Liver (tissue), 9 donors: ENCODE measurements around the gene RPLP2. TPM values are rescaled to one million over a fixed set of nuclear protein-coding genes. Genes with fewer than 3 reads are reported as not detected.

Experiments
- DNase-seq: peaks from one replicate; pipeline ENCODE4 v3.0.0-alpha.2; 2017; ENCODE audit warnings: low spot score
- H3K27ac ChIP-seq, 2 donors: one replicate each; pipeline ENCODE4 v1.7.0; 2013; ENCODE audit warnings: inconsistent platforms in 2 of 2, low read length in 2 of 2, control low read depth in 1 of 2, low read depth in 1 of 2, mild to moderate bottlenecking in 1 of 2
- H3K27me3 ChIP-seq, 4 donors: one replicate each; pipeline versions ENCODE4 v1.6.1 to v1.7.0; 2013; ENCODE audit warnings: low read length in 3 of 4, inconsistent platforms in 1 of 4, mild to moderate bottlenecking in 1 of 4, moderate library complexity in 1 of 4; ENCODE audit not compliant: control insufficient read depth in 4 of 4, insufficient read depth in 4 of 4
- H3K36me3 ChIP-seq, 4 donors: one replicate each; pipeline versions ENCODE4 v1.6.1 to v1.7.0; 2013; ENCODE audit warnings: low read length in 3 of 4, mild to moderate bottlenecking in 3 of 4, low read depth in 1 of 4, moderate library complexity in 1 of 4; ENCODE audit not compliant: control insufficient read depth in 4 of 4, insufficient read depth in 3 of 4
- H3K4me1 ChIP-seq, 4 donors: one replicate each; pipeline versions ENCODE4 v1.6.1 to v1.7.0; 2013; ENCODE audit warnings: low read length in 3 of 4, mild to moderate bottlenecking in 3 of 4, moderate library complexity in 1 of 4; ENCODE audit not compliant: control insufficient read depth in 4 of 4, insufficient read depth in 4 of 4
- H3K4me3 ChIP-seq, 3 donors: one replicate each; pipeline versions ENCODE4 v1.6.1 to v1.7.0; 2013; ENCODE audit warnings: low read length in 3 of 3, control low read depth in 1 of 3, low read depth in 1 of 3, mild to moderate bottlenecking in 1 of 3
- H3K9ac ChIP-seq, 2 donors: one replicate each; pipeline ENCODE4 v1.7.0; 2013; ENCODE audit warnings: low read length in 2 of 2, mild to moderate bottlenecking in 2 of 2, moderate library complexity in 2 of 2, control low read depth in 1 of 2, low read depth in 1 of 2
- H3K9me3 ChIP-seq, 4 donors: one replicate each; pipeline versions ENCODE4 v1.6.1 to v1.7.0; 2013; ENCODE audit warnings: low read length in 3 of 4; ENCODE audit not compliant: control insufficient read depth in 4 of 4
- CTCF ChIP-seq: fragments of 150-350 bp; IDR thresholded peaks from 2 replicates; pipeline ENCODE4 v1.5.1; 2017; ENCODE audit warnings: improper control_type of control experiment, low read depth, low read length; ENCODE audit not compliant: missing input control
- EGR1 ChIP-seq, 2 donors: IDR thresholded peaks; 2 replicates each; pipeline ENCODE4 v1.6.1; 2016 to 2018; ENCODE audit warnings: antibody characterized with exemption in 2 of 2, low read depth in 2 of 2
- FOXA1 ChIP-seq: IDR thresholded peaks from 2 replicates; pipeline ENCODE4 v1.6.1; 2016; ENCODE audit warnings: antibody characterized with exemption
- GABPA ChIP-seq, 2 donors: IDR thresholded peaks in 1 of 2; conservative IDR thresholded peaks in 1 of 2; 2 replicates each; pipeline ENCODE4 v1.6.1; 2016; ENCODE audit warnings: antibody characterized with exemption in 2 of 2, mild to moderate bottlenecking in 1 of 2, moderate library complexity in 1 of 2
- HNF4A ChIP-seq, 2 donors: conservative IDR thresholded peaks; 2 replicates each; pipeline ENCODE4 v1.6.1; 2016; ENCODE audit warnings: antibody characterized with exemption in 2 of 2, mild to moderate bottlenecking in 2 of 2
- HNF4G ChIP-seq: IDR thresholded peaks from 2 replicates; pipeline ENCODE4 v1.6.1; 2016; ENCODE audit warnings: antibody characterized with exemption
- JUND ChIP-seq, 2 donors: IDR thresholded peaks; 2 replicates each; pipeline ENCODE4 v1.6.1; 2016; ENCODE audit warnings: antibody characterized with exemption in 2 of 2
- NR2F2 ChIP-seq: IDR thresholded peaks from 2 replicates; pipeline ENCODE4 v1.6.1; 2016; ENCODE audit warnings: antibody characterized with exemption
- RAD21 ChIP-seq, 2 donors: IDR thresholded peaks; 2 replicates each; pipeline ENCODE4 v1.6.1; 2016; ENCODE audit warnings: antibody characterized with exemption in 2 of 2, mild to moderate bottlenecking in 2 of 2
- RXRA ChIP-seq, 2 donors: IDR thresholded peaks; 2 replicates each; pipeline ENCODE4 v1.6.1; 2017 to 2018; ENCODE audit warnings: antibody characterized with exemption in 2 of 2, mild to moderate bottlenecking in 1 of 2
- TAF1 ChIP-seq: conservative IDR thresholded peaks from 2 replicates; pipeline ENCODE4 v1.6.1; 2016; ENCODE audit warnings: antibody characterized with exemption, mild to moderate bottlenecking
- YY1 ChIP-seq: IDR thresholded peaks from 2 replicates; pipeline ENCODE4 v1.6.1; 2016; ENCODE audit warnings: antibody characterized with exemption, mild to moderate bottlenecking
- WGBS: extraction: QIAGEN DNeasy Blood & Tissue Kit; methylation state at CpG from one replicate; pipeline ENCODE4 v1.1.7; 2013; 5-methylcytosine and 5-hydroxymethylcytosine counted together
- polyA plus RNA-seq, 2 donors: library from polyadenylated mRNA; stranded (reverse) in 1 of 2; unstranded in 1 of 2; fragments of 200-250 nt in 1 of 2; fragments of >200 nt in 1 of 2; fragmentation: Nextera tagmentation in 1 of 2; extraction: Ambion mirVana in 1 of 2; gene quantifications; one replicate each; pipeline versions ENCODE4 v1.2.1 to v1.2.3, GENCODE V29; 2013 to 2015
- total RNA-seq, 2 donors: library from RNA; depleted of rRNA; stranded (reverse); fragments of >200 nt; gene quantifications; one replicate each; pipeline ENCODE4 v1.2.3, GENCODE V29; 2014
- TF ChIP-seq, protein P1 (sequence below): IDR thresholded peaks from 2 replicates; pipeline ENCODE4 v1.6.1; 2016; ENCODE audit warnings: antibody characterized with exemption
- TF ChIP-seq, protein P2 (sequence below): IDR thresholded peaks from 2 replicates; pipeline ENCODE4 v1.6.1; 2016; ENCODE audit warnings: antibody characterized with exemption
- TF ChIP-seq, protein P3 (sequence below): IDR thresholded peaks from 2 replicates; pipeline ENCODE4 v1.6.1; 2016; ENCODE audit warnings: antibody characterized with exemption, mild to moderate bottlenecking
- TF ChIP-seq, protein P4 (sequence below): IDR thresholded peaks from 2 replicates; pipeline ENCODE4 v1.6.1; 2016; ENCODE audit warnings: antibody characterized with exemption
- donor health status: healthy.
- donor health status: healthy.
- donor health status: healthy.
- donor health status: healthy.
- donor health status: healthy.

The RPLP2 gene
- total and polyA plus RNA-seq, 4 donors, result 59.8 to 476 (median 285) TPM

DNA sequence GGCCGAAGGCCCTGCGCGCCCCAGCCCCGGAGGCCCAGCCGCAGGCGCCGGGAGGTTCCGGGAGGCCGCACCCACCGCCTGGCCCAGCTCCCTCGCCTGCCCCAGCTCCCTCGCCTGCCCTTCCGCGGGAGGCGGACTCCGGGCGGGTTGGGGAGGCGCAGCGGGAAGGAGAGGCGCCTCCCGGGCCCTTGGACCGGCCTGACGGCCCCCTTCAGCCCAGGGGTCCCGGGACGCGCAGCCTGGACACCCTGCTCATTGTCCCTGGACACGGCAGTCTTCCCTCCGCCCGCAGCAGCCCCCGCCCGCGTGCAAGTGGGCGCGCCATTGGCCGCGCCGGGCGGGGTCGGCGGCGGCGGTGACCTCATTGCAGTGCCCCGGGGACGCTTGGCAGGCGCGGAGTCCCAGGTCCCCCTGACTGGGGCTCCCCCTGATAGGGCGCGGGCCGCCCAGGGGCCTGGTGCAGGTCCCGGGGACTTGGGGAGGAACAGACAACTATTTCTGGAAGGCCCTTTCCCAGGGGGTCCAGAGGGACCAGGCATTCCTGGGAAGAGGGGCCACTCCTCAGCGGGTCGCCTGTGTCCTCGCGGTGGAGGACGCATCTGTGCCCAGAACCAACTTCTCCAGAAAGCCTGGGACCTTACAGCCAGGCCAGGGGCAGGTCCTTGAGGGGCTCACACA, 23.5 kb downstream of the RPLP2 start (continued):
- TF ChIP-seq CTCF, result no peak
- TF ChIP-seq EGR1 (IDR thresholded peaks at IDR 0.05; ENCODE audit: low read depth in 2 of 2), result no peak
- no peak for TF ChIP-seq RAD21 (IDR thresholded peaks at IDR 0.05)
- TF ChIP-seq, protein P1, sequence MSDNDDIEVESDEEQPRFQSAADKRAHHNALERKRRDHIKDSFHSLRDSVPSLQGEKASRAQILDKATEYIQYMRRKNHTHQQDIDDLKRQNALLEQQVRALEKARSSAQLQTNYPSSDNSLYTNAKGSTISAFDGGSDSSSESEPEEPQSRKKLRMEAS, result no peak

DNA sequence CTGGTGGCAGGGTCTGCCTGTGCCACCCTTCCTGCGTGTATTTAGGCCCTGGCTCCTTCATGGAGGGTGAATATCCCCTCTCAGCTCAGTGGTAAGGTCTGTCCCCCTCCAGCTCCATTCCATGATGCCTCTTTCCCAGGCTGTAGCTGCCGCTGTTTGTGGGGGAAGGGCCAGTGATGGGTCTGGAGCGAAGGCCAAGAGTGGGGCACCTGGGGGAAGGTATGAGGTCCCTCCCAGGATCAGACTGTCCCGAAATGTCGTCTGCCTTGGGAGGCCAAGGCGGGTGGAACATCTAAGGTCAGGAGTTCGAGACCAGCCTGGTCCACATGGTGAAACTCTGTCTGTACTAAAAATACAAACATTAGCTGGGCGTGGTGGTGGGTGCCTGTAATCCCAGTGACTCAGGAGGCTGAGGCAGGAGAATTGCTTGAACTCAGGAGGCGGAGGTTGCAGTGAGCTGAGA, 24.1 kb downstream of the RPLP2 start:
- WGBS, result 35% methylated on average over 9 of the region's 9 CpGs
- peaks cover 0 to 17% (median 10%) of the 10 kb centered on the region in 4 donors for H3K36me3 ChIP-seq
- peak overlapping the region in 1 of 3 donors; percentile 85 for H3K4me3 ChIP-seq
- H3K27me3 ChIP-seq, result no peaks in the 10 kb centered on the region
- no peak for TF ChIP-seq RAD21 (IDR thresholded peaks at IDR 0.05)
- no peak for TF ChIP-seq NR2F2
- no peak for TF ChIP-seq CTCF
- no peak for TF ChIP-seq GABPA (IDR thresholded peaks at IDR 0.05 in 1 of 2, conservative IDR thresholded peaks at IDR 0.05 in 1 of 2)
- no peak for TF ChIP-seq RXRA (IDR thresholded peaks at IDR 0.05)
- no peak for TF ChIP-seq HNF4A (conservative IDR thresholded peaks at IDR 0.05)
- TF ChIP-seq, protein P2, sequence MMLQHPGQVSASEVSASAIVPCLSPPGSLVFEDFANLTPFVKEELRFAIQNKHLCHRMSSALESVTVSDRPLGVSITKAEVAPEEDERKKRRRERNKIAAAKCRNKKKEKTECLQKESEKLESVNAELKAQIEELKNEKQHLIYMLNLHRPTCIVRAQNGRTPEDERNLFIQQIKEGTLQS, result no peak
- TF ChIP-seq, protein P1, result no peak
- TF ChIP-seq, protein P3, sequence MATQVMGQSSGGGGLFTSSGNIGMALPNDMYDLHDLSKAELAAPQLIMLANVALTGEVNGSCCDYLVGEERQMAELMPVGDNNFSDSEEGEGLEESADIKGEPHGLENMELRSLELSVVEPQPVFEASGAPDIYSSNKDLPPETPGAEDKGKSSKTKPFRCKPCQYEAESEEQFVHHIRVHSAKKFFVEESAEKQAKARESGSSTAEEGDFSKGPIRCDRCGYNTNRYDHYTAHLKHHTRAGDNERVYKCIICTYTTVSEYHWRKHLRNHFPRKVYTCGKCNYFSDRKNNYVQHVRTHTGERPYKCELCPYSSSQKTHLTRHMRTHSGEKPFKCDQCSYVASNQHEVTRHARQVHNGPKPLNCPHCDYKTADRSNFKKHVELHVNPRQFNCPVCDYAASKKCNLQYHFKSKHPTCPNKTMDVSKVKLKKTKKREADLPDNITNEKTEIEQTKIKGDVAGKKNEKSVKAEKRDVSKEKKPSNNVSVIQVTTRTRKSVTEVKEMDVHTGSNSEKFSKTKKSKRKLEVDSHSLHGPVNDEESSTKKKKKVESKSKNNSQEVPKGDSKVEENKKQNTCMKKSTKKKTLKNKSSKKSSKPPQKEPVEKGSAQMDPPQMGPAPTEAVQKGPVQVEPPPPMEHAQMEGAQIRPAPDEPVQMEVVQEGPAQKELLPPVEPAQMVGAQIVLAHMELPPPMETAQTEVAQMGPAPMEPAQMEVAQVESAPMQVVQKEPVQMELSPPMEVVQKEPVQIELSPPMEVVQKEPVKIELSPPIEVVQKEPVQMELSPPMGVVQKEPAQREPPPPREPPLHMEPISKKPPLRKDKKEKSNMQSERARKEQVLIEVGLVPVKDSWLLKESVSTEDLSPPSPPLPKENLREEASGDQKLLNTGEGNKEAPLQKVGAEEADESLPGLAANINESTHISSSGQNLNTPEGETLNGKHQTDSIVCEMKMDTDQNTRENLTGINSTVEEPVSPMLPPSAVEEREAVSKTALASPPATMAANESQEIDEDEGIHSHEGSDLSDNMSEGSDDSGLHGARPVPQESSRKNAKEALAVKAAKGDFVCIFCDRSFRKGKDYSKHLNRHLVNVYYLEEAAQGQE, result no peak
- no peak for TF ChIP-seq TAF1
- no peak for TF ChIP-seq JUND (IDR thresholded peaks at IDR 0.05)
- no peak for TF ChIP-seq YY1
- no peak for TF ChIP-seq HNF4G
- no peak for TF ChIP-seq FOXA1
- TF ChIP-seq, protein P4, sequence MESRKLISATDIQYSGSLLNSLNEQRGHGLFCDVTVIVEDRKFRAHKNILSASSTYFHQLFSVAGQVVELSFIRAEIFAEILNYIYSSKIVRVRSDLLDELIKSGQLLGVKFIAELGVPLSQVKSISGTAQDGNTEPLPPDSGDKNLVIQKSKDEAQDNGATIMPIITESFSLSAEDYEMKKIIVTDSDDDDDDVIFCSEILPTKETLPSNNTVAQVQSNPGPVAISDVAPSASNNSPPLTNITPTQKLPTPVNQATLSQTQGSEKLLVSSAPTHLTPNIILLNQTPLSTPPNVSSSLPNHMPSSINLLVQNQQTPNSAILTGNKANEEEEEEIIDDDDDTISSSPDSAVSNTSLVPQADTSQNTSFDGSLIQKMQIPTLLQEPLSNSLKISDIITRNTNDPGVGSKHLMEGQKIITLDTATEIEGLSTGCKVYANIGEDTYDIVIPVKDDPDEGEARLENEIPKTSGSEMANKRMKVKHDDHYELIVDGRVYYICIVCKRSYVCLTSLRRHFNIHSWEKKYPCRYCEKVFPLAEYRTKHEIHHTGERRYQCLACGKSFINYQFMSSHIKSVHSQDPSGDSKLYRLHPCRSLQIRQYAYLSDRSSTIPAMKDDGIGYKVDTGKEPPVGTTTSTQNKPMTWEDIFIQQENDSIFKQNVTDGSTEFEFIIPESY, result no peak
- TF ChIP-seq EGR1 (IDR thresholded peaks at IDR 0.05; ENCODE audit: low read depth in 2 of 2), result no peak
- DNase-seq, result no peak
- no peak overlapping the region for H3K9ac ChIP-seq
- peaks cover 40 to 75% (median 56%) of the 10 kb centered on the region in 4 donors for H3K4me1 ChIP-seq
- H3K27ac ChIP-seq, result peak overlapping the region; percentile 90 to 99
- H3K9me3 ChIP-seq, result no peaks in the 10 kb centered on the region
